OCI-LY1 (cell line): ENCODE data around the gene FKBP7.

Source experiments
- H2AFZ ChIP-seq: fragments of 200-600 bp; sonication (generic), shearing (Covaris generic); 2 replicates; pipeline ENCODE4 v1.6.0; 2014; ENCODE audit warnings: antibody characterized with exemption, mild to moderate bottlenecking, low read length
- H3F3A ChIP-seq: fragments of 200-600 bp; sonication (generic), shearing (Covaris generic); 2 replicates; pipeline ENCODE4 v1.6.0; 2014; ENCODE audit warnings: mild to moderate bottlenecking, antibody characterized with exemption, low read length, moderate library complexity; ENCODE audit not compliant: insufficient read depth
- H3K27ac ChIP-seq: fragments of 200-600 bp; sonication (generic); 2 replicates; pipeline ENCODE4 v1.5.1; 2014; ENCODE audit warnings: low read length, mixed run types, mild to moderate bottlenecking, low read depth; ENCODE audit not compliant: poor library complexity, severe bottlenecking
- H3K27me3 ChIP-seq: fragments of 200-600 bp; sonication (generic); 2 replicates; pipeline ENCODE4 v1.6.0; 2014; ENCODE audit warnings: antibody characterized with exemption, mild to moderate bottlenecking, low read length, moderate library complexity; ENCODE audit not compliant: insufficient read depth
- H3K36me3 ChIP-seq: fragments of 200-600 bp; sonication (generic); 2 replicates; pipeline ENCODE4 v1.6.1; 2014; ENCODE audit warnings: mild to moderate bottlenecking, antibody characterized with exemption, low read length, moderate library complexity, mixed read lengths; ENCODE audit not compliant: insufficient read depth
- H3K4me1 ChIP-seq: fragments of 200-600 bp; sonication (generic); 2 replicates; pipeline ENCODE4 v1.5.1; 2014; ENCODE audit warnings: mild to moderate bottlenecking, low read length, moderate library complexity; ENCODE audit not compliant: insufficient read depth, severe bottlenecking
- H3K4me2 ChIP-seq: fragments of 200-600 bp; sonication (generic), shearing (Covaris generic); 2 replicates; pipeline ENCODE4 v1.6.1; 2014; ENCODE audit warnings: low read length
- H3K4me3 ChIP-seq: fragments of 200-600 bp; sonication (generic); 2 replicates; pipeline ENCODE4 v1.5.1; 2014; ENCODE audit warnings: low read length, low read depth, mild to moderate bottlenecking, mixed read lengths; ENCODE audit not compliant: poor library complexity, severe bottlenecking
- H3K79me2 ChIP-seq: fragments of 200-600 bp; shearing (Covaris generic); 2 replicates; pipeline ENCODE4 v1.6.1; 2016; ENCODE audit warnings: mixed run types, low read length, mixed read lengths; ENCODE audit not compliant: insufficient read depth
- H3K9ac ChIP-seq: fragments of 200-600 bp; sonication (generic), shearing (Covaris generic); 2 replicates; pipeline ENCODE4 v1.6.1; 2014; ENCODE audit warnings: mild to moderate bottlenecking, low read length, mixed read lengths
- H3K9me2 ChIP-seq: fragments of 200-600 bp; sonication (generic), shearing (Covaris generic); 2 replicates; pipeline ENCODE4 v1.6.1; 2014; ENCODE audit warnings: low read depth, mild to moderate bottlenecking, low read length, mixed read lengths
- H3K9me3 ChIP-seq: fragments of 200-600 bp; shearing (Covaris generic); 2 replicates; pipeline ENCODE4 v1.6.1; 2014; ENCODE audit warnings: low read length, mixed read lengths
- H4K20me1 ChIP-seq: fragments of 200-600 bp; sonication (generic), shearing (Covaris generic); 2 replicates; pipeline ENCODE4 v1.6.0; 2016; ENCODE audit warnings: mild to moderate bottlenecking, low read length; ENCODE audit not compliant: insufficient read depth
- CTCF ChIP-seq: fragments of 200-600 bp; sonication (generic), shearing (Covaris generic); IDR thresholded peaks from 2 replicates; pipeline ENCODE4 v1.5.1; 2017; ENCODE audit warnings: mild to moderate bottlenecking, antibody characterized with exemption, low read length, moderate library complexity, mixed read lengths
- EZH2 ChIP-seq: fragments of 200-600 bp; sonication (generic), shearing (Covaris generic); IDR thresholded peaks from 2 replicates; pipeline ENCODE4 v1.8.0; 2017; ENCODE audit warnings: borderline replicate concordance, mixed run types, mild to moderate bottlenecking, antibody characterized with exemption, low read length, moderate library complexity, mixed read lengths

FKBP7 gene

GRCh38 chr2:178479275-178479616 lies 846 bp upstream of the FKBP7 start:
- H3K9ac ChIP-seq: no peak overlapping the region; the same call in 1 of the 2 replicates
- TF ChIP-seq EZH2 (no peak), CTCF (no peak; the same call in 1 of the 2 replicates)
- no peaks in the 10 kb centered on the region for H3F3A ChIP-seq
- no peaks in the 10 kb centered on the region for H3K9me2 ChIP-seq
- H3K4me2 ChIP-seq: peak overlapping the region; percentile 90
- peak overlapping the region; percentile 89 for H3K4me3 ChIP-seq
- peaks cover 39% of the 10 kb centered on the region for H3K4me1 ChIP-seq
- H2AFZ ChIP-seq: no peak overlapping the region
- H3K27ac ChIP-seq: peak overlapping the region; percentile 72
- H3K79me2 ChIP-seq: peaks cover 34% of the 10 kb centered on the region
- H3K36me3 ChIP-seq: no peaks in the 10 kb centered on the region
- no peaks in the 10 kb centered on the region for H4K20me1 ChIP-seq
- no peaks in the 10 kb centered on the region for H3K9me3 ChIP-seq
- no peaks in the 10 kb centered on the region for H3K27me3 ChIP-seq

- H3K9ac ChIP-seq: peak overlapping the region; percentile 77
- H3K9me2 ChIP-seq: no peaks in the 10 kb centered on the region
- H3K4me3 ChIP-seq: peak overlapping the region; percentile 89
- peaks cover 37% of the 10 kb centered on the region for H3K4me1 ChIP-seq
- peak overlapping the region; percentile 59; the same call in 1 of the 2 replicates for H2AFZ ChIP-seq
- no peaks in the 10 kb centered on the region for H3K9me3 ChIP-seq
- H3K4me2 ChIP-seq: peak overlapping the region; percentile 90
- no peaks in the 10 kb centered on the region for H3K36me3 ChIP-seq
- no peaks in the 10 kb centered on the region for H4K20me1 ChIP-seq
- H3K27ac ChIP-seq: peak overlapping the region; percentile 72
- H3K79me2 ChIP-seq: peaks cover 22% of the 10 kb centered on the region
- no peak for TF ChIP-seq CTCF
- no peak for TF ChIP-seq EZH2
- no peaks in the 10 kb centered on the region for H3F3A ChIP-seq
- no peaks in the 10 kb centered on the region for H3K27me3 ChIP-seq
Measured at GRCh38 chr2:178478130-178478438, 316 bp downstream of the FKBP7 start.

- Histone ChIP-seq H3K9ac (peak overlapping the region; percentile 77), H2AFZ (peak overlapping the region; percentile 59; the same call in 1 of the 2 replicates), H3K79me2 (peaks cover 21% of the 10 kb centered on the region), H4K20me1 (no peaks in the 10 kb centered on the region), H3K27me3 (no peaks in the 10 kb centered on the region), H3K9me3 (no peaks in the 10 kb centered on the region), H3K36me3 (no peaks in the 10 kb centered on the region), H3F3A (no peaks in the 10 kb centered on the region), H3K9me2 (no peaks in the 10 kb centered on the region), H3K4me3 (peak overlapping the region; percentile 89), H3K27ac (peak overlapping the region; percentile 72), H3K4me2 (peak overlapping the region; percentile 90), H3K4me1 (peaks cover 32% of the 10 kb centered on the region)
- no peak for TF ChIP-seq EZH2
- TF ChIP-seq CTCF: no peak
Measured at GRCh38 chr2:178477443-178478129, 814 bp downstream of the FKBP7 start.
